Skin of body (tissue), 2 donors: ENCODE measurements around the gene AGO3. TPM values are rescaled to one million over a fixed set of nuclear protein-coding genes. Genes with fewer than 3 reads are reported as not detected.

ENCODE experiments used
- DNase-seq: peaks from one replicate; lab custom pipeline; 2025; lab: John Stamatoyannopoulos, UW
- total RNA-seq: library from RNA; depleted of rRNA; stranded (reverse); fragments of >200 nt; gene quantifications from one replicate; pipeline ENCODE4 v1.2.3, GENCODE V29; 2014

The AGO3 gene
- total RNA-seq, 1 donor from 2014 or later: 17.9 TPM

DNA sequence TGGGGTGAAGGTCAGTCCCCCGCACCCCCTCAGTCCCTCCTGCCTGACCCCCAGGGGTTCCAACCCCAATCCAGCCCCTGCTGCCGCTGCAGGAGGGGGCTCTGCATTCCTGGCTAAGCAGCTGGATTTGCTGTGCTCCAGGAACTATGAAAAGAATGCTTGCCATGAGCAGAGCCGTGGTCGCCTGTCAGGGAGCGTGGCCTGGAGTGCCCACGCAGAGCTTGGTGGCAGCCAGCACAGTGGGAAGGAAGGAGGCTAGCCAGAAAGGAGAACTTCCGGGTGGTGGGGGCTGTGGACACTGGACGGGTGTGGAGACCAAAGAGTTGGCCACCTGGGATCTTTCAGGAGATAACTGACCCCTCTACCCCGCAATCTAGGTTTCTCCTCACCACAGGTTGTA is 188.6 kb downstream of the AGO3 start:
- DNase-seq: no peak

Other genes with a start within 250 kb of the AGO3 start
- gene C1orf216, start 212.2 kb upstream of the AGO3 start, total RNA-seq: 9.2 TPM
- 9.9 TPM for gene CLSPN, start 161.1 kb upstream of the AGO3 start, total RNA-seq
- 21.6 TPM for gene AGO4, start 123.1 kb upstream of the AGO3 start, total RNA-seq
- 9.5 TPM for gene AGO1, start 47.9 kb upstream of the AGO3 start, total RNA-seq
- 0.39 TPM for gene TEKT2, start 153.0 kb downstream of the AGO3 start, total RNA-seq
- gene ADPRS, start 157.8 kb downstream of the AGO3 start, total RNA-seq: 17.8 TPM
- 10.7 TPM for gene COL8A2, start 194.1 kb downstream of the AGO3 start, total RNA-seq
- 35.7 TPM for gene TRAPPC3, start 218.4 kb downstream of the AGO3 start, total RNA-seq
- 49.6 TPM for gene MAP7D1, start 225.1 kb downstream of the AGO3 start, total RNA-seq